ENCODE results near the gene TACR2.

Gene TACR2

GRCh38 chr10:69410487-69410886 is 6.2 kb downstream of the TACR2 start:
- TF ChIP-seq, protein P1, sequence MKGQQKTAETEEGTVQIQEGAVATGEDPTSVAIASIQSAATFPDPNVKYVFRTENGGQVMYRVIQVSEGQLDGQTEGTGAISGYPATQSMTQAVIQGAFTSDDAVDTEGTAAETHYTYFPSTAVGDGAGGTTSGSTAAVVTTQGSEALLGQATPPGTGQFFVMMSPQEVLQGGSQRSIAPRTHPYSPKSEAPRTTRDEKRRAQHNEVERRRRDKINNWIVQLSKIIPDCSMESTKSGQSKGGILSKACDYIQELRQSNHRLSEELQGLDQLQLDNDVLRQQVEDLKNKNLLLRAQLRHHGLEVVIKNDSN (IDR thresholded peaks at IDR 0.05): no peak
- TF ChIP-seq NFIC (IDR thresholded peaks at IDR 0.05) (no peak), TEAD4 (IDR thresholded peaks at IDR 0.05) (no peak), TCF12 (IDR thresholded peaks at IDR 0.05; ENCODE audit: low read depth) (no peak), ZBTB7A (IDR thresholded peaks at IDR 0.05; ENCODE audit: low read depth) (no peak)

DNA sequence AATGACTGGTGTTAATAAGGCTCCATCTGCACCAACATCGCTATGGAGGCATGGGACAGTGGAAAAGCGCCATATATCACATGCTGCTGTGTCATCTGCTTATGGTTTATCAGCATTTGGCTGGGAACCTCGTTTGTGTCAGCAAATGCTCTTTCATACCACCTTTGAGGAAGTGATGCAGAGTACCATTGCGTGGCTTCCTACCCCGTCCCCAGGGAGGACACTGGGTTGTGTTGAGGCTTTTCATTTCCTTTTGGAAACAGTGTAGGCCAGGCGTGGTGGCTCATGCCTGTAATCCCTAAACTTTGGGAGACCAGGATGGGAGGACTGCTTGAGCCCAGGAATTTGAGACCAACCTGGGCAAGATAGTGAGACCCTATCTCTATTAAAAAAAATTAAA is 6.8 kb downstream of the TACR2 start:
- TF ChIP-seq REST (IDR thresholded peaks at IDR 0.05; ENCODE audit: low read depth) (no peak), CEBPB (IDR thresholded peaks at IDR 0.05) (no peak), YY1 (IDR thresholded peaks at IDR 0.05; ENCODE audit: low read depth) (no peak), NFIC (IDR thresholded peaks at IDR 0.05) (no peak), FOXM1 (IDR thresholded peaks at IDR 0.05; ENCODE audit: borderline replicate concordance, low read depth) (no peak), EP300 (IDR thresholded peaks at IDR 0.05; ENCODE audit: borderline replicate concordance) (no peak), TCF12 (IDR thresholded peaks at IDR 0.05; ENCODE audit: low read depth) (no peak), RAD21 (IDR thresholded peaks at IDR 0.05; ENCODE audit: low read depth) (no peak), TEAD4 (IDR thresholded peaks at IDR 0.05) (no peak), TAF1 (IDR thresholded peaks at IDR 0.05; ENCODE audit: low read depth) (no peak), EGR1 (IDR thresholded peaks at IDR 0.05) (no peak), CREB1 (IDR thresholded peaks at IDR 0.05; ENCODE audit: low read depth) (no peak), MAX (IDR thresholded peaks at IDR 0.05) (no peak), ZBTB7A (IDR thresholded peaks at IDR 0.05; ENCODE audit: low read depth) (no peak)
- TF ChIP-seq, protein P1 (IDR thresholded peaks at IDR 0.05): no peak

- TF ChIP-seq REST (IDR thresholded peaks at IDR 0.05; ENCODE audit: low read depth) (no peak), CREB1 (IDR thresholded peaks at IDR 0.05; ENCODE audit: low read depth) (no peak), EGR1 (IDR thresholded peaks at IDR 0.05) (no peak), RAD21 (IDR thresholded peaks at IDR 0.05; ENCODE audit: low read depth) (no peak)
These were observed 7.6 kb downstream of the TACR2 start for GRCh38 chr10:69409176-69409495.

DNA sequence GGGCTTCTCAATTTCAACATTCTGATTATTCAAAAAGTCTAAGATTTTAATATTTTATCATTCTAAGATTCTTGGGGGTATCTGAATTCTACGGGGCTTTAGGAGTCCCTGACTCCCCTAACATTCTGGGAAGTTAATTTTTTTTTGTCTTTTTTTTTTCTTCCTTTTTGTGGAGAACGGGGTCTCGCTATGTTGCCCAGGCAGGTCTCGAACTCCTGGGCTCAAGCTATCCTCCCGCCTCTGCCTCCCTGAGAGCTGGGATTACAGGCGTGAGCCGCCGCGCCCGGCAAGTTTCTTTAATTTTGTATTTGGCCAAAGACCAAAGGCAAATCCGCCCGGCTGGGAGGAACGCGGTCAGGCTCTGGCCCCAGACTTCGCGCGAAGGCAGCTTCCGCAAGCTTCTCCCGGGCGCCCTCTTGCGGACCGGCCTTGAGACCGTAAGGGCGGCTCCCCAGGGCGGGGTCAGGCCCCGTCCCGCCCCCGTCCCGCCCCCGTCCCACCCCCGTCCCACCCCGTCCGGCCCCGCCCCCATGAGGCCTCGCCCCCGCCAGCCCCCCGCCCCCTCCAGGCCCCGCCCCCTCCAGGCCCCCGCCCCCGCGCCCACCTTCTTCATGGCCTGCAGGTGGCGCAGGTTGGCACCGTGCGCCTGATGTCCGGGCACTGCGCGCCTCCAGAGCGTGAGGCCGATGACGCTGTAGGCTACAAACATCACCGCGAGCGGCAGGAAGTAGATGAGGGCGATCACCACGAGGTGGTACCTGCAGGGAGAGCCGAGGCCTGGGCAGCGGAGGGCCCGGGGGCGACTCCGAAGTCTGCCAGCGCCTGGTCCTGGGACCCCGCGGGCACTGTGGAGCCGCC is 8.2 kb downstream of the TACR2 start:
- TF ChIP-seq, protein P1 (IDR thresholded peaks at IDR 0.05): no peak; the same call in 1 of the 2 replicates
- TF ChIP-seq EGR1 (IDR thresholded peaks at IDR 0.05): peak; percentile 52
- TF ChIP-seq RAD21 (IDR thresholded peaks at IDR 0.05; ENCODE audit: low read depth): peak; percentile 41
- TF ChIP-seq ZBTB7A (IDR thresholded peaks at IDR 0.05; ENCODE audit: low read depth): no peak
- TF ChIP-seq CEBPB (IDR thresholded peaks at IDR 0.05): no peak
- peak; percentile 53 for TF ChIP-seq NFIC (IDR thresholded peaks at IDR 0.05)
- TF ChIP-seq TEAD4 (IDR thresholded peaks at IDR 0.05): no peak
- no peak for TF ChIP-seq EP300 (IDR thresholded peaks at IDR 0.05; ENCODE audit: borderline replicate concordance)
- TF ChIP-seq MAX (IDR thresholded peaks at IDR 0.05): peak; percentile 98
- TF ChIP-seq TAF1 (IDR thresholded peaks at IDR 0.05; ENCODE audit: low read depth): no peak
- 0 out of 2 replicates have a peak, but pooled peaks have one; percentile 4 for TF ChIP-seq TCF12 (IDR thresholded peaks at IDR 0.05; ENCODE audit: low read depth)
- TF ChIP-seq CREB1 (IDR thresholded peaks at IDR 0.05; ENCODE audit: low read depth): peak; percentile 55; the same call in 1 of the 2 replicates

DNA sequence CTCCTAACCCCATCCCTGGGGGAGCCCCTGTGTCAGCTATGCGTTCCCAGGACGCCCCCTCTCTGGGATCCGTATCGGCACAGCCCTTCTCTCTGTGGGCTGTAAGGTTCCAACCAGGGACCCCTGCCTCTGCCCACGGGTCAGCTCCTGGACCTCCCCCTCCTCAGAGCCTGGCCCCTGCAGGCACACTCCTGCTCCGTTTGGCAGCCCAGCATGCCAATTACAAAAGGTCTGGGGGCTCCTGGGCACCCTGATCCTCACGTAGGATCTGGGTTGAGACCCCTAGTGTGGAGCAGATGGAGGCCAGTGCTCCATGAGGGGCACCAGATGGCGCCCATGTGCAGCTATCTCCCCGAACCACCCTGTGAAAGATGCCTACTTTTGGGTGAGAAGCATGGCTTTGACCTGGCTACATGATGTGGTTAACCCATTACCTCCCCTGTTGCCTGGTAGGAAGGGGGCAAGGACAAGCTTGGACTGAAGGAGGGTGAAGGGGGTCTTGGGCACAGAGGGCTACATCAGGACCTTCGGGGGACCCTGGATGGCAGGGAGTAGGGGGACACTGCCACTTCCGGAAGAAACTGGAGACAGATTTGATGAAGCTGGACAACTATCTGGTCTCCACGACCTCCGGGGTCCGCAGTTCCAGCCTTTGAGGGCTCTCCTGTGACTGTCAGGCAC is 9.0 kb downstream of the TACR2 start:
- TF ChIP-seq RAD21 (IDR thresholded peaks at IDR 0.05; ENCODE audit: low read depth): peak; percentile 40; the same call in 1 of the 2 replicates
- no peak for TF ChIP-seq EGR1 (IDR thresholded peaks at IDR 0.05)
